Measurements from ENCODE around the gene LKAAEAR1.

Gene LKAAEAR1

GRCh38 chr20:64057628-64058498 is 26.3 kb downstream of the LKAAEAR1 start:
- no peak overlapping the region for H3K9ac ChIP-seq (ENCODE audit: low read depth, low read length)
- no peak overlapping the region for H3K27ac ChIP-seq (ENCODE audit: low read length)
- no peak overlapping the region for H3K4me3 ChIP-seq (ENCODE audit: low read depth in 1 of 2, low read length in 2 of 2)
- H3K79me2 ChIP-seq (ENCODE audit: insufficient read depth, low read length): no peaks in the 10 kb centered on the region
- H3K9me3 ChIP-seq (ENCODE audit: insufficient read depth, low read length, severe bottlenecking): no peaks in the 10 kb centered on the region
- no peaks in the 10 kb centered on the region for H4K20me1 ChIP-seq (ENCODE audit: insufficient read depth, low read length)
- ATAC-seq (ENCODE audit: insufficient read depth, low read depth) (peak; percentile 85), DNase-seq (peak; percentile 82)
- no peak overlapping the region for H2AFZ ChIP-seq (ENCODE audit: low read depth, low read length)
- no peak overlapping the region for H3K4me2 ChIP-seq (ENCODE audit: insufficient read depth, low read length)
- no peaks in the 10 kb centered on the region for H3K36me3 ChIP-seq (ENCODE audit: insufficient read depth, low read length)
- TF ChIP-seq EZH2 (IDR thresholded peaks at IDR 0.05; ENCODE audit: borderline replicate concordance, low read depth, low read length, severe bottlenecking): no peak
- TF ChIP-seq, protein P1, sequence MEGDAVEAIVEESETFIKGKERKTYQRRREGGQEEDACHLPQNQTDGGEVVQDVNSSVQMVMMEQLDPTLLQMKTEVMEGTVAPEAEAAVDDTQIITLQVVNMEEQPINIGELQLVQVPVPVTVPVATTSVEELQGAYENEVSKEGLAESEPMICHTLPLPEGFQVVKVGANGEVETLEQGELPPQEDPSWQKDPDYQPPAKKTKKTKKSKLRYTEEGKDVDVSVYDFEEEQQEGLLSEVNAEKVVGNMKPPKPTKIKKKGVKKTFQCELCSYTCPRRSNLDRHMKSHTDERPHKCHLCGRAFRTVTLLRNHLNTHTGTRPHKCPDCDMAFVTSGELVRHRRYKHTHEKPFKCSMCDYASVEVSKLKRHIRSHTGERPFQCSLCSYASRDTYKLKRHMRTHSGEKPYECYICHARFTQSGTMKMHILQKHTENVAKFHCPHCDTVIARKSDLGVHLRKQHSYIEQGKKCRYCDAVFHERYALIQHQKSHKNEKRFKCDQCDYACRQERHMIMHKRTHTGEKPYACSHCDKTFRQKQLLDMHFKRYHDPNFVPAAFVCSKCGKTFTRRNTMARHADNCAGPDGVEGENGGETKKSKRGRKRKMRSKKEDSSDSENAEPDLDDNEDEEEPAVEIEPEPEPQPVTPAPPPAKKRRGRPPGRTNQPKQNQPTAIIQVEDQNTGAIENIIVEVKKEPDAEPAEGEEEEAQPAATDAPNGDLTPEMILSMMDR (IDR thresholded peaks at IDR 0.05; ENCODE audit: borderline replicate concordance, extremely low read depth, low read length, poor library complexity, severe bottlenecking): peak; percentile 96
- peaks cover 13% of the 10 kb centered on the region for H3K4me1 ChIP-seq (ENCODE audit: insufficient read depth, low read length)
- no peaks in the 10 kb centered on the region for H3K27me3 ChIP-seq (ENCODE audit: insufficient read depth, low read length, poor library complexity)

GRCh38 chr20:64056889-64057627 is 27.1 kb downstream of the LKAAEAR1 start:
- Histone ChIP-seq H3K27ac (ENCODE audit: low read length) (no peak overlapping the region), H3K79me2 (ENCODE audit: insufficient read depth, low read length) (no peaks in the 10 kb centered on the region), H3K4me1 (ENCODE audit: insufficient read depth, low read length) (peaks cover 6% of the 10 kb centered on the region), H3K36me3 (ENCODE audit: insufficient read depth, low read length) (no peaks in the 10 kb centered on the region), H2AFZ (ENCODE audit: low read depth, low read length) (no peak overlapping the region), H3K9me3 (ENCODE audit: insufficient read depth, low read length, severe bottlenecking) (no peaks in the 10 kb centered on the region), H3K9ac (ENCODE audit: low read depth, low read length) (no peak overlapping the region), H3K27me3 (ENCODE audit: insufficient read depth, low read length, poor library complexity) (no peaks in the 10 kb centered on the region), H3K4me3 (ENCODE audit: low read depth in 1 of 2, low read length in 2 of 2) (no peak overlapping the region), H3K4me2 (ENCODE audit: insufficient read depth, low read length) (no peak overlapping the region), H4K20me1 (ENCODE audit: insufficient read depth, low read length) (no peaks in the 10 kb centered on the region)
- DNase-seq: no peak
- TF ChIP-seq EZH2 (IDR thresholded peaks at IDR 0.05; ENCODE audit: borderline replicate concordance, low read depth, low read length, severe bottlenecking): no peak
- TF ChIP-seq, protein P1 (IDR thresholded peaks at IDR 0.05; ENCODE audit: borderline replicate concordance, extremely low read depth, low read length, poor library complexity, severe bottlenecking): no peak
- ATAC-seq (ENCODE audit: insufficient read depth, low read depth): peak; percentile 9; the same call in 2 of the 3 replicates

- ATAC-seq (ENCODE audit: insufficient read depth, low read depth) (no peak), DNase-seq (no peak)
- H3K36me3 ChIP-seq (ENCODE audit: insufficient read depth, low read length): no peaks in the 10 kb centered on the region
- H4K20me1 ChIP-seq (ENCODE audit: insufficient read depth, low read length): no peaks in the 10 kb centered on the region
- TF ChIP-seq, protein P1 (IDR thresholded peaks at IDR 0.05; ENCODE audit: borderline replicate concordance, extremely low read depth, low read length, poor library complexity, severe bottlenecking): no peak
- no peak for TF ChIP-seq EZH2 (IDR thresholded peaks at IDR 0.05; ENCODE audit: borderline replicate concordance, low read depth, low read length, severe bottlenecking)
- H3K27me3 ChIP-seq (ENCODE audit: insufficient read depth, low read length, poor library complexity): no peaks in the 10 kb centered on the region
- H3K79me2 ChIP-seq (ENCODE audit: insufficient read depth, low read length): no peaks in the 10 kb centered on the region
- no peaks in the 10 kb centered on the region for H3K9me3 ChIP-seq (ENCODE audit: insufficient read depth, low read length, severe bottlenecking)
- no peak overlapping the region for H2AFZ ChIP-seq (ENCODE audit: low read depth, low read length)
- no peak overlapping the region for H3K4me3 ChIP-seq (ENCODE audit: low read depth in 1 of 2, low read length in 2 of 2)
- no peak overlapping the region for H3K9ac ChIP-seq (ENCODE audit: low read depth, low read length)
- no peak overlapping the region for H3K4me2 ChIP-seq (ENCODE audit: insufficient read depth, low read length)
- H3K4me1 ChIP-seq (ENCODE audit: insufficient read depth, low read length): peaks cover 4% of the 10 kb centered on the region; the same call in 1 of the 2 replicates
- no peak overlapping the region for H3K27ac ChIP-seq (ENCODE audit: low read length)
Measured at GRCh38 chr20:64056639-64056888, 27.6 kb downstream of the LKAAEAR1 start.
